Chondrocyte (in vitro differentiated cells): ENCODE results near the gene SCN9A. TPM values are rescaled to one million over a fixed set of nuclear protein-coding genes. Genes with fewer than 3 reads are reported as not detected.

Source experiments
- DNase-seq: peaks from one replicate; pipeline ENCODE4 v3.0.0; 2021; ENCODE audit warnings: mixed read lengths, low spot score
- H3K27ac Mint-ChIP-seq: one replicate; pipeline ENCODE4 v1.8.0; 2021; ENCODE audit warnings: mild to moderate bottlenecking, moderate library complexity, mixed read lengths; ENCODE audit not compliant: unreplicated experiment
- H3K27me3 Mint-ChIP-seq: 2 replicates; pipeline ENCODE4 v1.8.0; 2021; ENCODE audit warnings: low read depth, mixed read lengths
- H3K36me3 Mint-ChIP-seq: 2 replicates; pipeline ENCODE4 v1.8.0; 2021; ENCODE audit warnings: low read depth, mixed read lengths
- H3K4me1 Mint-ChIP-seq: 2 replicates; pipeline ENCODE4 v1.8.0; 2021; ENCODE audit warnings: low read depth, mild to moderate bottlenecking, mixed read lengths
- H3K4me3 Mint-ChIP-seq: one replicate; pipeline ENCODE4 v1.8.0; 2021; ENCODE audit warnings: mild to moderate bottlenecking, moderate library complexity, mixed read lengths; ENCODE audit not compliant: unreplicated experiment
- H3K9me3 Mint-ChIP-seq: 2 replicates; pipeline ENCODE4 v1.8.0; 2021; ENCODE audit warnings: low read depth, mixed read lengths
- CTCF ChIP-seq: fragments of 200-600 bp; sonication (generic); IDR thresholded peaks from 2 replicates; pipeline ENCODE4 v1.5.0; 2021; ENCODE audit warnings: antibody characterized with exemption, mild to moderate bottlenecking, moderate library complexity
- total RNA-seq: library from RNA; stranded (reverse); gene quantifications from 3 replicates; pipeline ENCODE4 v1.2.1, GENCODE V29; 2021

Gene SCN9A
- total RNA-seq, 1 donor from 2014 or later, result 31.0 TPM

GRCh38 chr2:166284359-166284758 is 91.4 kb downstream of the SCN9A start:
- H3K27ac Mint-ChIP-seq, result no peak overlapping the region
- peaks cover 4% of the 10 kb centered on the region for H3K4me1 Mint-ChIP-seq
- peaks cover 23% of the 10 kb centered on the region for H3K36me3 Mint-ChIP-seq
- H3K27me3 Mint-ChIP-seq, result no peaks in the 10 kb centered on the region
- no peak for TF ChIP-seq CTCF
- no peaks in the 10 kb centered on the region for H3K9me3 Mint-ChIP-seq
- no peak overlapping the region for H3K4me3 Mint-ChIP-seq
- DNase-seq, result no peak

GRCh38 chr2:166282154-166282553 is 93.6 kb downstream of the SCN9A start:
- no peak for TF ChIP-seq CTCF
- no peak overlapping the region for H3K27ac Mint-ChIP-seq

GRCh38 chr2:166278856-166279255 is 96.9 kb downstream of the SCN9A start:
- Mint-ChIP-seq H3K9me3 (no peaks in the 10 kb centered on the region), H3K27me3 (no peaks in the 10 kb centered on the region), H3K4me1 (peaks cover 4% of the 10 kb centered on the region), H3K4me3 (no peak overlapping the region), H3K27ac (no peak overlapping the region), H3K36me3 (peaks cover 21% of the 10 kb centered on the region)
- TF ChIP-seq CTCF, result no peak
- DNase-seq, result no peak

More at GRCh38 chr2:166282154-166282553, 93.6 kb downstream of the SCN9A start:
- DNase-seq, result no peak
- Mint-ChIP-seq H3K36me3 (peaks cover 24% of the 10 kb centered on the region), H3K27me3 (no peaks in the 10 kb centered on the region), H3K4me1 (peaks cover 4% of the 10 kb centered on the region), H3K9me3 (no peaks in the 10 kb centered on the region), H3K4me3 (no peak overlapping the region)

- Mint-ChIP-seq H3K27me3 (no peaks in the 10 kb centered on the region), H3K9me3 (peaks cover 4% of the 10 kb centered on the region), H3K4me3 (no peak overlapping the region), H3K27ac (no peak overlapping the region), H3K36me3 (peaks cover 15% of the 10 kb centered on the region), H3K4me1 (peaks cover 5% of the 10 kb centered on the region)
- DNase-seq, result no peak
- no peak for TF ChIP-seq CTCF
These were observed 105.4 kb downstream of the SCN9A start for GRCh38 chr2:166270376-166270775.

- Mint-ChIP-seq H3K9me3 (peaks cover 4% of the 10 kb centered on the region), H3K36me3 (peaks cover 12% of the 10 kb centered on the region), H3K4me3 (no peak overlapping the region), H3K4me1 (peaks cover 5% of the 10 kb centered on the region), H3K27ac (no peak overlapping the region), H3K27me3 (no peaks in the 10 kb centered on the region)
- DNase-seq, result no peak
- TF ChIP-seq CTCF, result no peak
These were observed 106.4 kb downstream of the SCN9A start for GRCh38 chr2:166269322-166269721.
